B cell (primary cell): ENCODE data around the gene BSG. TPM values are rescaled to one million over a fixed set of nuclear protein-coding genes. Genes with fewer than 3 reads are reported as not detected.

Source experiments
- ATAC-seq: fragments of 200-7000 bp; cut with Tn5 transposase; one replicate; pipeline ENCODE4 v1.10.0; 2021; ENCODE audit warnings: low read depth, mild to moderate bottlenecking, moderate number of reproducible peaks, moderate library complexity
- CTCF ChIA-PET: fragments of 350-600 bp; sonication (Branson Sonifier 250); formaldehyde crosslinking; loops from one replicate; lab custom pipeline; 2021; ENCODE audit warnings: antibody characterized with exemption, inconsistent platforms; lab: Charles Lee
- POLR2A ChIA-PET: fragments of 350-600 bp; sonication (Branson Sonifier 250); formaldehyde crosslinking; loops from one replicate; lab custom pipeline; 2021; ENCODE audit warnings: antibody characterized with exemption; lab: Charles Lee
- DNase-seq: peaks from one replicate; pipeline ENCODE4 v3.0.0; 2013
- H2AFZ ChIP-seq: 2 replicates; pipeline ENCODE4 v1.6.1; 2012; ENCODE audit warnings: mild to moderate bottlenecking, low read depth, low read length; ENCODE audit not compliant: insufficient read depth, poor library complexity, severe bottlenecking
- H3K27ac ChIP-seq, 2 donors: 1 replicate in 1 of 2; 2 replicates in 1 of 2; pipeline ENCODE4 v1.5.1; 2012 to 2013; ENCODE audit warnings: low read length in 2 of 2, mild to moderate bottlenecking in 2 of 2, moderate library complexity in 1 of 2
- H3K27me3 ChIP-seq, 4 experiments: fragments of 200-600 bp in 1 of 4; sonication (generic) in 1 of 4; replicated peaks in 1 of 4; 1 replicate in 2 of 4; 2 replicates in 2 of 4; pipeline versions ENCODE4 v1.6.1 to v1.7.0; 2013 to 2016; ENCODE audit warnings: low read length in 3 of 4, mild to moderate bottlenecking in 2 of 4, mixed read lengths in 1 of 4, moderate library complexity in 1 of 4; ENCODE audit not compliant: insufficient read depth in 4 of 4, control insufficient read depth in 3 of 4; ENCODE audit errors: control extremely low read depth in 1 of 4
- H3K36me3 ChIP-seq, 2 experiments: replicated peaks in 1 of 2; 1 replicate in 1 of 2; 2 replicates in 1 of 2; pipeline versions ENCODE4 v1.6.1 to v1.7.1; 2013; ENCODE audit warnings: low read length in 1 of 2; ENCODE audit not compliant: insufficient read depth in 2 of 2, control insufficient read depth in 1 of 2; ENCODE audit errors: control extremely low read depth in 1 of 2, extremely low read depth in 1 of 2
- H3K4me1 ChIP-seq, 2 donors: fragments of 200-600 bp in 1 of 2; sonication (generic) in 1 of 2; 1 replicate in 1 of 2; 2 replicates in 1 of 2; pipeline versions ENCODE4 v1.5.1 to v1.6.1; 2013 to 2017; ENCODE audit warnings: low read length in 2 of 2; ENCODE audit not compliant: control insufficient read depth in 2 of 2, insufficient read depth in 2 of 2
- H3K4me2 ChIP-seq: replicated peaks from 2 replicates; pipeline ENCODE3; 2012; ENCODE audit warnings: mild to moderate bottlenecking, low read depth, low read length; ENCODE audit not compliant: poor library complexity, severe bottlenecking
- H3K4me3 ChIP-seq, 5 experiments: fragments of 200-600 bp in 1 of 5; sonication (generic) in 1 of 5; 1 replicate in 3 of 5; 2 replicates in 2 of 5; pipeline versions ENCODE4 v1.5.1 to v1.7.0; 2011 to 2016; ENCODE audit warnings: low read length in 4 of 5, mild to moderate bottlenecking in 4 of 5, low read depth in 2 of 5, control low read depth in 1 of 5, moderate library complexity in 1 of 5; ENCODE audit not compliant: insufficient read depth in 1 of 5; ENCODE audit errors: control extremely low read depth in 1 of 5, extremely low read depth in 1 of 5
- H3K79me2 ChIP-seq: fragments of 200-600 bp; sonication (generic); one replicate; pipeline ENCODE4 v1.6.0; 2016; ENCODE audit warnings: low read length; ENCODE audit not compliant: control insufficient read depth, insufficient read depth
- H3K9ac ChIP-seq: fragments of 200-600 bp; sonication (generic); 2 replicates; pipeline ENCODE4 v1.6.1; 2017; ENCODE audit warnings: mild to moderate bottlenecking, low read length, moderate library complexity
- H3K9me3 ChIP-seq, 3 donors: one replicate each; pipeline versions ENCODE4 v1.6.1 to v1.7.1; 2013; ENCODE audit warnings: low read length in 2 of 3; ENCODE audit not compliant: control insufficient read depth in 2 of 3, insufficient read depth in 1 of 3; ENCODE audit errors: control extremely low read depth in 1 of 3
- H4K20me1 ChIP-seq: 2 replicates; pipeline ENCODE4 v1.6.0; 2012; ENCODE audit warnings: mild to moderate bottlenecking, low read length; ENCODE audit not compliant: insufficient read depth, control insufficient read depth, poor library complexity, severe bottlenecking
- H3K27ac Mint-ChIP-seq: one replicate; pipeline ENCODE4 v1.8.0; 2021; ENCODE audit warnings: mixed read lengths
- H3K27me3 Mint-ChIP-seq: one replicate; pipeline ENCODE4 v1.8.0; 2021; ENCODE audit warnings: mixed read lengths
- H3K4me1 Mint-ChIP-seq: one replicate; pipeline ENCODE4 v1.8.0; 2021; ENCODE audit warnings: mixed read lengths
- H3K4me3 Mint-ChIP-seq: one replicate; pipeline ENCODE4 v1.8.0; 2021; ENCODE audit warnings: mixed read lengths
- H3K9me3 Mint-ChIP-seq: one replicate; pipeline ENCODE4 v1.8.0; 2022; ENCODE audit warnings: mixed read lengths; ENCODE audit not compliant: insufficient read depth
- CTCF ChIP-seq: fragments of 200-600 bp; IDR thresholded peaks from one replicate; pipeline ENCODE4 v1.8.0; 2022; ENCODE audit warnings: antibody characterized with exemption, mild to moderate bottlenecking
- EZH2 ChIP-seq: IDR thresholded peaks from 2 replicates; pipeline ENCODE4 v1.6.1; 2012; ENCODE audit warnings: borderline replicate concordance, low read depth, mild to moderate bottlenecking, moderate library complexity, low read length; ENCODE audit not compliant: insufficient read depth, poor library complexity, severe bottlenecking
- WGBS: methylation state at CpG from one replicate; pipeline ENCODE4 v1.1.5; 2013; ENCODE audit warnings: missing lambda C conversion rate; ENCODE audit not compliant: insufficient coverage; 5-methylcytosine and 5-hydroxymethylcytosine counted together
- intact Hi-C: fragments of 100-400 bp; cut with micrococcal nuclease; formaldehyde crosslinking; loops from one replicate; pipeline ENCODE4 v1.10.0; 2022
- polyA plus RNA-seq: library from polyadenylated mRNA; depleted of rRNA; stranded (reverse); fragments of >200 nt; gene quantifications from 2 replicates; pipeline ENCODE4 v1.2.3, GENCODE V29; 2012
- total RNA-seq, 2 donors: library from RNA; stranded (reverse); fragments of 120-200 nt in 1 of 2; gene quantifications; 1 replicate in 1 of 2; 2 replicates in 1 of 2; pipeline versions ENCODE4 v1.2.3 to v1.2.4, GENCODE V29; 2013 to 2022

The BSG gene
- total and polyA plus RNA-seq, 2 donors (not counting 1 experiment from before 2014, with no cell fraction given), result 82.1 to 131 TPM

DNA sequence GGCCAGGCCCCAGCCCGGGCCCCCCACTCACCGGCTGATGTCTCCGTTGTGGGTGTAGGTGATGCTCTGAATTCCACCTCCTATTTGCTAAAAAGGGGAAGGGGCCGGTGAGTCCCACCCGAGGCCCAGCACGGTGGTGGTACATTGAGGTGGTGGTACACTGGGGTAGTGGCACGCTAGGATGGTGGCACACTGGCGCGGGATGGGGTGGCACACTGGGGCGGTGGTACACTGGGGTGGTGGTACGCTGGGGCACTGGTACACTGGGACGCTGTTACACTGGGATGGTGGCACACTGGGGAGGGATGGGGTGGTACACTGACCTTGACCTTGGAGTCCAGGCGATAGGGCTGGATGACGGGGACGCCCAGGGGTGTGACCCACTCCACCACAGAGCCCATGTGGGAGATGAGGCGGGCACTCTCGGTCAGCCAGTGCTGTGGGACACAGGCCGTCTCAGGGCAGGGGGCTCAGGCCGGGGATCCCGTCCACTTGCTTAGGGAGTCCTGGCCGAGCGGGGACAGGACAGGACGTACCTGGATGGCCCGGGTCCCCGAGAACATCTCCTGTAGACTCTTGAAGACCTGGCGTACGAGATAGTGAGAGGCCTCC lies 46.4 kb downstream of the BSG start:
- Mint-ChIP-seq H3K27ac (no peak overlapping the region), H3K27me3 (peaks cover 7% of the 10 kb centered on the region), H3K9me3 (no peaks in the 10 kb centered on the region), H3K4me3 (no peak overlapping the region), H3K4me1 (peaks cover 8% of the 10 kb centered on the region)
- H3K79me2 ChIP-seq, result no peaks in the 10 kb centered on the region
- no peak overlapping the region for H3K9ac ChIP-seq
- H3K27ac ChIP-seq, result no peak overlapping the region
- no peak overlapping the region for H3K4me2 ChIP-seq
- TF ChIP-seq CTCF (no peak), EZH2 (no peak)
- peaks cover 0 to 7% (median 2%) of the 10 kb centered on the region in 4 experiments for H3K27me3 ChIP-seq
- H4K20me1 ChIP-seq, result peaks cover 4% of the 10 kb centered on the region
- DNase-seq, result no peak
- peaks cover 0 to 4% of the 10 kb centered on the region in 2 donors for H3K4me1 ChIP-seq
- H3K9me3 ChIP-seq, result no peaks in the 10 kb centered on the region
- WGBS, result 98% methylated on average over 22 of the region's 27 CpGs
- POLR2A ChIA-PET, result no interaction called here
- intact Hi-C loops, result no loop called here
- no peak overlapping the region for H2AFZ ChIP-seq
- no peak for ATAC-seq
- H3K36me3 ChIP-seq, result peaks cover 0 to 30% of the 10 kb centered on the region in 2 experiments
- no peak overlapping the region for H3K4me3 ChIP-seq
- CTCF ChIA-PET, result no interaction called here

DNA sequence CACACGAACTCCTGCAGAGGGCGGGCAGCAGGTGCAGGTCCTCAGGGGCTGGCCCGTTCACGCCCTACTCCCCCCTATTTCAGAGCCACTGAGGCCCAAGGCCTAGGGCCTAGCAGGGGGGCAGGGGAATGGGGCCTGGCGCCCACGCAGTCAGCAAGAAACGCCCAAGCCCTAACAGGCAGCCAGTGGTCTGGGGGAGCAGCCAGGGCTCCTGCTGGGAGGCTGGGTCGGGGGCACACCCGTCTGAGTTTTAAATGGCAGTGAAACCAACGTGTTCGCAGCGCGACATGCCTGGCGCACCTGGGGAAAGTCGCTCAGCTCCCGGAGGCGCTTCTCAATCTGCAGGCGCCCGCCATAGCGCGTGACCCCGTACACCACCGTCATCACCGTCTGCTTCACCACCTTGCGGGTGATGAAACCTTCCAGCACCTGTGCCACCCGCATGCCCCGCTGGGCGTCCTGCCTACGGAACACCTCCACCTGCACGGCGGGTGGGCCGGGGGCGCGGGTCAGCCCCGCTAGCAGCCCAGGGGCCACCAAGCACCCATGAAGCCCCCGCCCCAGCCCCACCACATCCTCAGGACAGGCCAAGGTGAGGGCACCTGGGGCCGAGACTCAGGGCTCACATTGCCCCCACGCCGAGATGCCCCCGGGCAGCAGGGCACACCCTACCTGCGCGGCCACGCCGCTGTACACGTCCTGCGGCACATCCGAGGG lies 47.0 kb downstream of the BSG start:
- 98% methylated on average over 45 of the region's 47 CpGs for WGBS
- Mint-ChIP-seq H3K27me3 (peaks cover 4% of the 10 kb centered on the region), H3K4me1 (peaks cover 8% of the 10 kb centered on the region), H3K4me3 (no peak overlapping the region), H3K9me3 (no peaks in the 10 kb centered on the region), H3K27ac (no peak overlapping the region)
- Histone ChIP-seq H3K9ac (no peak overlapping the region), H3K27ac (no peak overlapping the region), H3K36me3 (peaks cover 0 to 34% of the 10 kb centered on the region in 2 experiments), H2AFZ (no peak overlapping the region), H3K4me3 (no peak overlapping the region), H4K20me1 (peaks cover 6% of the 10 kb centered on the region), H3K27me3 (peaks cover 0 to 4% (median under 1%) of the 10 kb centered on the region in 4 experiments), H3K9me3 (no peaks in the 10 kb centered on the region), H3K4me1 (peaks cover 0 to 4% of the 10 kb centered on the region in 2 donors), H3K79me2 (no peaks in the 10 kb centered on the region), H3K4me2 (no peak overlapping the region)
- intact Hi-C loops, result no loop called here
- POLR2A ChIA-PET, result no interaction called here
- CTCF ChIA-PET, result no interaction called here
- DNase-seq (no peak), ATAC-seq (no peak)
- TF ChIP-seq CTCF (no peak), EZH2 (no peak)
